ENCODE measurements around the gene BOD1L1.

The BOD1L1 gene

GRCh38 chr4:13546142-13546940 lies 81.2 kb downstream of the BOD1L1 start:
- Histone ChIP-seq H3K36me3 (no peaks in the 10 kb centered on the region), H3K27ac (no peak overlapping the region), H3K9me3 (ENCODE audit: severe bottlenecking) (peaks cover 2% of the 10 kb centered on the region), H3K27me3 (ENCODE audit: insufficient read depth, low read depth, severe bottlenecking) (peaks cover 35% of the 10 kb centered on the region), H3K4me3 (ENCODE audit: low read depth, low read length) (peak overlapping the region; percentile 67)
- no peak for DNase-seq
- TF ChIP-seq, protein P1, sequence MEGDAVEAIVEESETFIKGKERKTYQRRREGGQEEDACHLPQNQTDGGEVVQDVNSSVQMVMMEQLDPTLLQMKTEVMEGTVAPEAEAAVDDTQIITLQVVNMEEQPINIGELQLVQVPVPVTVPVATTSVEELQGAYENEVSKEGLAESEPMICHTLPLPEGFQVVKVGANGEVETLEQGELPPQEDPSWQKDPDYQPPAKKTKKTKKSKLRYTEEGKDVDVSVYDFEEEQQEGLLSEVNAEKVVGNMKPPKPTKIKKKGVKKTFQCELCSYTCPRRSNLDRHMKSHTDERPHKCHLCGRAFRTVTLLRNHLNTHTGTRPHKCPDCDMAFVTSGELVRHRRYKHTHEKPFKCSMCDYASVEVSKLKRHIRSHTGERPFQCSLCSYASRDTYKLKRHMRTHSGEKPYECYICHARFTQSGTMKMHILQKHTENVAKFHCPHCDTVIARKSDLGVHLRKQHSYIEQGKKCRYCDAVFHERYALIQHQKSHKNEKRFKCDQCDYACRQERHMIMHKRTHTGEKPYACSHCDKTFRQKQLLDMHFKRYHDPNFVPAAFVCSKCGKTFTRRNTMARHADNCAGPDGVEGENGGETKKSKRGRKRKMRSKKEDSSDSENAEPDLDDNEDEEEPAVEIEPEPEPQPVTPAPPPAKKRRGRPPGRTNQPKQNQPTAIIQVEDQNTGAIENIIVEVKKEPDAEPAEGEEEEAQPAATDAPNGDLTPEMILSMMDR (IDR thresholded peaks at IDR 0.05; ENCODE audit: low read depth, low read length), result no peak

- Histone ChIP-seq H3K4me3 (ENCODE audit: low read depth, low read length) (peak overlapping the region; percentile 70), H3K27ac (no peak overlapping the region), H3K36me3 (no peaks in the 10 kb centered on the region)
These were observed 82.1 kb downstream of the BOD1L1 start for GRCh38 chr4:13545394-13545808.

DNA sequence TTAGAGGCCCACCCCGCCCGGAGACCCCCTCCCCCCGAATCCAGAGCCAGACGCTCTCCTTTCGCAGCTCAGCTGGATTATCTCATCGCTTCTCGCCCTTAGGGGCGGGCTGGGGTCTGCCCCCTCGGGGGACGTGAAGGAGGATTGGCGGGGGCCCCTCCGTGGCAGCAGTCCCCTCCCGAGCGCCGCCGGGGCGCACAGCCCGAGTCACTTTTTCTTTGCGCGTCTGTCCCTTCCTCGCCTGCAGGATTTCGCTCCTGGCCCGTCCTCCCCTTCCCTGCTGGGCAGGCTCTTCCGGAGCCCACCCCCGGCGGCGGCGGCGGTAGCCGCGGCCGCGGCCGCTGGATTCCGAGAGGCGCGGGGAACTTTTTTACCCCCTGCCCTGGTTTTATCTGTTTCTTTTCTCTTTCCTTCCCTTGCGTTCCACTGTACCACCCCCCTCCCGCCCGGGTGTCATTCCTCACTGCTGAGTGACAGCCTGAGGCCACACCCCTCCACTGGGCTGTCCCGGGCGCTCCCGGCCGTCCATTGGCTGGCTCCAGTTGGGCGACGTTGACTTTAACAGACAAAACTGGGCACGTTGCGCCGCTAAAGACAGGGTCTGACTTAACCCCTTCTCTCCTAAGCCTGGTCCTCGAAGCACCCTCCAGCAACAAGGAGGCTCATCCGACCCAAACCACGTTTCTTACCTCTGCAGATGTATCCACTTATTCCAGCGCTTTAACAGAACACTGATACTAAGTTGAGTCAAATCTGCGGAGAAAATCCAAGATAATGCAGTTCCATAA lies 82.7 kb downstream of the BOD1L1 start:
- TF ChIP-seq, protein P1 (IDR thresholded peaks at IDR 0.05; ENCODE audit: low read depth, low read length), result no peak
- peak; percentile 95 for DNase-seq
- no peaks in the 10 kb centered on the region for H3K36me3 ChIP-seq
- H3K4me3 ChIP-seq (ENCODE audit: low read depth, low read length), result peak overlapping the region; percentile 70
- peaks cover 33% of the 10 kb centered on the region for H3K27me3 ChIP-seq (ENCODE audit: insufficient read depth, low read depth, severe bottlenecking)
- no peaks in the 10 kb centered on the region for H3K9me3 ChIP-seq (ENCODE audit: severe bottlenecking)
- peak overlapping the region; percentile 15 for H3K27ac ChIP-seq

More at GRCh38 chr4:13545394-13545808, 82.1 kb downstream of the BOD1L1 start:
- H3K27me3 ChIP-seq (ENCODE audit: insufficient read depth, low read depth, severe bottlenecking), result peaks cover 35% of the 10 kb centered on the region
- no peak for DNase-seq
- TF ChIP-seq, protein P1 (IDR thresholded peaks at IDR 0.05; ENCODE audit: low read depth, low read length), result no peak
- no peaks in the 10 kb centered on the region for H3K9me3 ChIP-seq (ENCODE audit: severe bottlenecking)

DNA sequence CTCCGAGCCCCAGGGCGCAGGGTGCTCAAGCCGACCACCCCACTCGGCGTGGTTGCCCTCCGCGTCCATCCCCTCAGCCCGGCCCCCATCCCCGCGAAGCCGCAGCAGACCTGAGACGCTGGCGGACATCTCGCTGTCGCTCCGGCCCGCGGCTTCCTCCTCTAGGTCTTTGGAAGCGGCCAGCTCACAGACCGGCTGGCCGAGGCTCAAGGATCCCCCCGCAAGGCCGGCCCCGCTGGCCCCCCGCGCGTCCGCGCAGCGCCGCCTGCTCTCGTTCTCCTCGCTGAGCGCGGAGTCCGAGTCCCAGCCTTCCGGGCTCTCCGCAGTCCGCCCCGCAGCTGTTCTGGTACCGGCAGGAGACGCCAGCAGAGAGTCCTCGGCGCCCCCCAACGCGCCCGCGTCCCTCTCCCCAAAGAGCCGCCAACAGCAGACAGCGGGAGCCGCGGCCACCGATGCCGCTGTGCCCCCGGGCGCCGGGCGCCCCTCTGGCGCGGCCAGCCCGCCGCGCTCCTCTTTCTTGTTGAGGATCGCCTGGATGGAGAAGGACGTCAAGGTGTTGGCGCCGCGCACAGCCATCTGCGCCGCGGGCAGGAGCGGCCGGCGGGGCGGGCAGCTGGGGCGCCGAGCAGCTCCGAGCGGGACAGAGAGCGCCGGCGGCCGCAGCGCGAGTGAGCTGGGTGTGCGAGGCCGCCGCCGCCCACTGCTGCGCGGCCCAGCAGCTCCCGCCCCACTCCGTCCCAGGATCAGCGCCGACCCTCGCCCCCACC lies 83.5 kb downstream of the BOD1L1 start, which contains the start of gene NKX3-2:
Gene NKX3-2 (minus strand): TSS at position 670 of the 767 bp plus-strand sequence. CDS start 94 bp downstream, at position 576.
- H3K27ac ChIP-seq, result peak within 1 kb of the TSS; percentile 15
- no peaks in the 10 kb centered on the region for H3K9me3 ChIP-seq (ENCODE audit: severe bottlenecking)
- TF ChIP-seq, protein P1 (IDR thresholded peaks at IDR 0.05; ENCODE audit: low read depth, low read length), result no peak
- peaks cover 31% of the 10 kb centered on the region for H3K27me3 ChIP-seq (ENCODE audit: insufficient read depth, low read depth, severe bottlenecking)
- no peak for DNase-seq
- H3K4me3 ChIP-seq (ENCODE audit: low read depth, low read length), result peak within 1 kb of the TSS; percentile 70
- H3K36me3 ChIP-seq, result no peaks in the 10 kb centered on the region

DNA sequence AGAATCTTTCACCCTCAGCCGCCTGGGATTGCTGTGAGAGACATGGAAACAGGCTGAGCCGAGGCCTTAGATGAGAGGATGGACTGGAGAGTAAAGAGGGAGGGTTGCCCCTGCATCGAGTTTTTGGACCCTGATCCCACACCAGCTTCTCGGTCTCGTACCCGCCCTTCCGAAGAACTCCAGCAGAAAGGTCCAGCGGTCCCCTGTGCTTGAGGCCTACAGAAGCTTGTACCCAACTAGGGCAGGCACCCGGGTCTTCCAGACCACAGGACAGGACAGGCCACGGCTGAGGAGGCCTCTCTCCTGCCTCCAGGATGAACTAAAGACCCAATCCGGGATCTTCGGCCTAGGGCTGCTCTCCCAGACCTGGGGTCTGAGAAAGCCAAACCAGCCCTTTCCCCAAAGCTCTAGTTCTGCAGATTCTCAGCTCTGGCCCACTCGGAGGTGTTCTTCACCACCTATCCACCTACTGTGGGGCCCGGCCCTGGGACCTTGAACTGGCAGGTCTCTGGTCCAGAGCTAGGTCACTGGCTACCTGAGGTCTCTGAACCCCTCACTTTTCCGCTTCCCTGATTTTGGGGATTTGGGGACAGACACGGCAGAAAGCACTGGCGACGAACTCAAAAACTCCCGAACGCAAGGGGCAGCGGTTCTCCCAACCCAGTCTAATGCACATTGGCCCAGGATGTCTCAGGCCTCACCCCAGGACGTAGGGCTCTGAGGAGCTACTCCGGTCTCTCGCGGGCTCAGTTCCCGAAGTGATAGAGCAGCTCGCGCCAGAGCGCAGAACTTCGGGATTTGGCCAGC lies 84.3 kb downstream of the BOD1L1 start:
- TF ChIP-seq, protein P1 (IDR thresholded peaks at IDR 0.05; ENCODE audit: low read depth, low read length), result no peak
- H3K36me3 ChIP-seq, result no peaks in the 10 kb centered on the region
- no peaks in the 10 kb centered on the region for H3K9me3 ChIP-seq (ENCODE audit: severe bottlenecking)
- H3K27ac ChIP-seq, result no peak overlapping the region
- peaks cover 31% of the 10 kb centered on the region for H3K27me3 ChIP-seq (ENCODE audit: insufficient read depth, low read depth, severe bottlenecking)
- DNase-seq, result peak; percentile 4
- H3K4me3 ChIP-seq (ENCODE audit: low read depth, low read length), result peak overlapping the region; percentile 70

Measured in WERI-Rb-1 (cell line).